DOHH2 (cell line): ENCODE results near the gene ANO10.

ENCODE experiments used
- H3F3A ChIP-seq: fragments of 200-600 bp; sonication (generic), shearing (Covaris generic); 2 replicates; pipeline ENCODE4 v1.6.0; 2016; ENCODE audit warnings: antibody characterized with exemption, mild to moderate bottlenecking; ENCODE audit not compliant: control insufficient read depth, insufficient read depth
- H3K27ac ChIP-seq: fragments of 200-600 bp; sonication (generic); 2 replicates; pipeline ENCODE4 v1.5.1; 2014; ENCODE audit warnings: low read depth, mild to moderate bottlenecking, low read length, moderate library complexity
- H3K27me3 ChIP-seq: fragments of 200-600 bp; sonication (generic); 2 replicates; pipeline ENCODE4 v1.6.1; 2014; ENCODE audit warnings: mild to moderate bottlenecking, low read length, mixed read lengths; ENCODE audit not compliant: control insufficient read depth
- H3K36me3 ChIP-seq: fragments of 200-600 bp; sonication (generic); 2 replicates; pipeline ENCODE4 v1.6.1; 2014; ENCODE audit warnings: mild to moderate bottlenecking, low read length, moderate library complexity, mixed read lengths; ENCODE audit not compliant: control insufficient read depth
- H3K4me1 ChIP-seq: fragments of 200-600 bp; sonication (generic); 2 replicates; pipeline ENCODE4 v1.6.1; 2014; ENCODE audit warnings: mild to moderate bottlenecking, low read length, mixed read lengths; ENCODE audit not compliant: control insufficient read depth
- H3K4me2 ChIP-seq: fragments of 200-600 bp; sonication (generic); 2 replicates; pipeline ENCODE4 v1.6.0; 2014; ENCODE audit warnings: mild to moderate bottlenecking, low read length, moderate library complexity
- H3K4me3 ChIP-seq: fragments of 200-600 bp; sonication (generic); 2 replicates; pipeline ENCODE4 v1.5.1; 2014; ENCODE audit warnings: mild to moderate bottlenecking, low read length, mixed read lengths
- H3K79me2 ChIP-seq: fragments of 200-600 bp; sonication (generic); 2 replicates; pipeline ENCODE4 v1.6.1; 2014; ENCODE audit warnings: mild to moderate bottlenecking, low read length, mixed read lengths; ENCODE audit not compliant: control insufficient read depth
- H3K9me2 ChIP-seq: fragments of 200-600 bp; sonication (generic); replicated peaks from 2 replicates; pipeline ENCODE4 v1.6.1; 2014; ENCODE audit warnings: mild to moderate bottlenecking, low read length, mixed read lengths; ENCODE audit not compliant: control insufficient read depth
- H3K9me3 ChIP-seq: fragments of 200-600 bp; sonication (generic); 2 replicates; pipeline ENCODE4 v1.6.1; 2014; ENCODE audit warnings: antibody characterized with exemption, low read length, mixed read lengths; ENCODE audit not compliant: control insufficient read depth, insufficient read depth
- H4K20me1 ChIP-seq: fragments of 200-600 bp; sonication (generic); 2 replicates; pipeline ENCODE4 v1.6.0; 2014; ENCODE audit warnings: low read depth, mild to moderate bottlenecking, antibody characterized with exemption, low read length, moderate library complexity; ENCODE audit not compliant: control insufficient read depth, insufficient read depth
- CTCF ChIP-seq: fragments of 200-600 bp; sonication (generic); IDR thresholded peaks from one replicate; pipeline ENCODE4 v1.5.1; 2014; ENCODE audit warnings: antibody characterized with exemption, mild to moderate bottlenecking, low read depth, low read length; ENCODE audit not compliant: poor library complexity, severe bottlenecking
- EZH2phosphoT487 ChIP-seq: fragments of 200-600 bp; sonication (generic); IDR thresholded peaks from 2 replicates; pipeline ENCODE4 v1.6.1; 2017; ENCODE audit warnings: borderline replicate concordance, mild to moderate bottlenecking, antibody characterized with exemption, low read length, moderate library complexity, mixed read lengths

ANO10 gene

GRCh38 chr3:43330981-43331380, 290.8 kb downstream of the ANO10 start:
- no peaks in the 10 kb centered on the region for H4K20me1 ChIP-seq
- TF ChIP-seq EZH2phosphoT487: no peak
- TF ChIP-seq CTCF: no peak
- H3K9me2 ChIP-seq: no peaks in the 10 kb centered on the region
- no peaks in the 10 kb centered on the region; the same call in 1 of the 2 replicates for H3K36me3 ChIP-seq
- H3F3A ChIP-seq: no peaks in the 10 kb centered on the region
- H3K27ac ChIP-seq: no peak overlapping the region
- H3K4me1 ChIP-seq: no peaks in the 10 kb centered on the region
- peaks cover 7% of the 10 kb centered on the region; the same call in 1 of the 2 replicates for H3K9me3 ChIP-seq
- no peak overlapping the region for H3K4me2 ChIP-seq
- H3K79me2 ChIP-seq: peaks cover 16% of the 10 kb centered on the region
- H3K4me3 ChIP-seq: no peak overlapping the region
- H3K27me3 ChIP-seq: no peaks in the 10 kb centered on the region

GRCh38 chr3:43328653-43329052, 293.2 kb downstream of the ANO10 start:
- TF ChIP-seq CTCF (no peak), EZH2phosphoT487 (no peak)
- peaks cover 18% of the 10 kb centered on the region for H3K79me2 ChIP-seq
- no peak overlapping the region for H3K27ac ChIP-seq
- no peaks in the 10 kb centered on the region for H3K9me3 ChIP-seq
- H3K36me3 ChIP-seq: no peaks in the 10 kb centered on the region; the same call in 1 of the 2 replicates
- 0 out of 2 replicates have a peak, but pooled peaks cover 4% of the 10 kb centered on the region for H3K4me1 ChIP-seq
- no peaks in the 10 kb centered on the region for H3K9me2 ChIP-seq
- no peaks in the 10 kb centered on the region for H3K27me3 ChIP-seq
- no peaks in the 10 kb centered on the region for H4K20me1 ChIP-seq
- H3F3A ChIP-seq: no peaks in the 10 kb centered on the region
- no peak overlapping the region for H3K4me2 ChIP-seq
- no peak overlapping the region for H3K4me3 ChIP-seq

- 0 out of 2 replicates have a peak, but pooled peaks cover 4% of the 10 kb centered on the region for H3K4me1 ChIP-seq
- TF ChIP-seq EZH2phosphoT487 (no peak), CTCF (no peak)
- H3F3A ChIP-seq: no peaks in the 10 kb centered on the region
- no peaks in the 10 kb centered on the region for H3K27me3 ChIP-seq
- H3K27ac ChIP-seq: no peak overlapping the region
- no peaks in the 10 kb centered on the region; the same call in 1 of the 2 replicates for H3K36me3 ChIP-seq
- no peaks in the 10 kb centered on the region for H3K9me2 ChIP-seq
- H4K20me1 ChIP-seq: no peaks in the 10 kb centered on the region
- no peak overlapping the region for H3K4me3 ChIP-seq
- H3K9me3 ChIP-seq: no peaks in the 10 kb centered on the region
- H3K79me2 ChIP-seq: peaks cover 20% of the 10 kb centered on the region
- no peak overlapping the region for H3K4me2 ChIP-seq
Measured at GRCh38 chr3:43327582-43327979, 294.2 kb downstream of the ANO10 start.
